ENCODE measurements around the gene FBN2.
"Not testable (repeated sequence)": the region's sequence is repeated elsewhere in the genome, so short reads cannot be mapped to it uniquely, and the experiment has no call there.

FBN2 gene

DNA sequence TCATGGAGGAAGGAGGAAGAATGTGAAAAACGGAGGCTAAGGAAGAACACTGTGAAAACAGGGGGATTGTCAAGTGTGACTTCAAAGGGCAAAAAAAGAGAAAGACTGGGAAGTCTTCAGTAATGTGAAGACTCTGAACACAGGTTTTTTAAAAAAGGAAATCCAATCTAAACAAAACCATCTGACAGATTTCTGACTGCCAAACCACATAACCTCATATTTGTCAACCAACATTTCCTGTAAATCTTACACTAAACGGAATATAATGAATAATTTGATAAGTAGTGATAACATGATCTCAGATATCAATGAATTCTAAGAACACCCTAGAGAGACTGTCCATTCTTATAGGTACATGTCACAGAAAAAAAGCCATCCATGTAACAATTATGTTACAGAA, 124.7 kb downstream of the FBN2 start:
- DNase-seq: no peak

DNA sequence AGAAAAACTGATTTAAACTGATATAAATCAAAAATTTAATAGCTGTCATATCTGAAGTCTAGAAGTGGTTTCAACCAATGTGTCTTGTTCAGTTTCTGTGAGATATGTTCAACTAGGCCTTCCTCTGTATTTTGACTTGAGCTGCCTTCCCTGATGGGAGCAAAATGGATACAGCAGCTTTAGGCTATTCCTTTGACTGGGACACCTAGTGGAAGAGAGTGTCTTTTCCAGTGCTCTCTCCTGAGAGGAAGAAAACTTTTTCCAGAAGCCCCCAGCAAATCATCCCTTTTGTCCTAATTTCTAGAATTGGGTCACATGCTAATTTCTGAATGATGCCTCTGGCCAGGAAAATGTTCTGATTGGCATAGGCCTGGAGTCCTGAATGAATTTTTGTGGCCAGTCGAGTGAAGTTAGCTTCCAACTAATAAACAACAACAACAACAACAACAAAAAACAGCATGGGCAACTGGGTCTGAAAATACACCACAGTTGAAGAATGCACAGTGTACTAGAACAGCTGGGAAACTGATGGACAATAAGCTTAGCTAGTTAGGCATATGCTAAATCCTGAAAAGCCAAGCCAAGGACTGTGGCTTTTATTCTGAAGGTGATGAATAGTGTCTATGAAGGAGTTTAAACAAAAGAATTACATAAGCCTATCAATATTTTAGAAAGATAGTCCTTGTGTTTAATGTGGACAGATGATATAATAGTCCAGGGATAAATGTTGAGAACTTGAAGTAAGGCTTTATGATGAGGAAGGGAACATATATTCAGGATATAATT, 125.7 kb downstream of the FBN2 start:
- no peak for DNase-seq

DNA sequence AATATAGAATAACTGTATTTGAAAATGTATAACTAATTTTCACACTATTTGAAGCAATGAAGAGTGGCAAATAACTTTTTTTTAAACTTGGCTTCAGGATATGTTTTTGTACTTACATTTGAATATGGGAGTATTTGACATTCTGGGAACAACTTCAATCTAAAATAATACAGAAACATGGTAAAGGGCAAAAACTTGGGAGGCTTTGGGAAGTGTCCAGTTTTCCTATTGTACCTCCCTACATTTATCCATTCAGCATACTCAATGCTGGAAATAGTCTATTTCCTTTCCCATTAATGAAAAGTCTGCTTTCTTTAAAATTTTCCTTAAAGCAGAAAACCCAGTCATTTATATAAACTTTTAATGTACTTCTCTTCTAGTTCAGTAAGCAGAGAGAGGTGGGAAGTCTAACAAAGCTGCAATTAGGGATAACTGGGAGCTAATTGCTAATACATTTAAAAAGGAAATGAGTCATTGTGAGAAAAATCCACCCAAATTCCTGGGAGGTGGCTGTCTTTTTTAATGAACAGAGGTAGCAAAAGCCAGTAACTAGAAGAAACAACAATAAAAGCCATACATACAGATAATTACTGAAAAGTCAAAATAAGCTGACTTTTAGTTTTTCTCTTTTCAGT, 128.8 kb downstream of the FBN2 start:
- DNase-seq: no peak

DNA sequence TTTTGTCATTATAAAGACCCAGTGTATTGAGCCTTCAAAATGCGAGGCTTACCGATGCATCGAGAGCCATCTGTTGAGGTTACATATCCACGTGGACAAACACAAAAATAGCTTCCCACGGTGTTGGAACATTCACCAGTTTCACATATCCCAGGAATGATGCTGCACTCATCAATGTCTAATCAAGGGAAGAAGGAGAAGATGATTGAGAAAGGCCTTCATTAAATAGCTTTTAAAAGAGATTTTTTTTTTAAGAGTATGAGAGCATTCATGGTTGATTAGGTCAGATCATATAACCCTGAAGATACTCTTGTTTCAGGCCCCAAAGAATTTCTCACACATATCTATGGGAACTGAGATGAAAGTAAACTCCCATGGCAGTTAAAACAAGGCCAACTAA, 129.4 kb downstream of the FBN2 start:
- DNase-seq: no peak

DNA sequence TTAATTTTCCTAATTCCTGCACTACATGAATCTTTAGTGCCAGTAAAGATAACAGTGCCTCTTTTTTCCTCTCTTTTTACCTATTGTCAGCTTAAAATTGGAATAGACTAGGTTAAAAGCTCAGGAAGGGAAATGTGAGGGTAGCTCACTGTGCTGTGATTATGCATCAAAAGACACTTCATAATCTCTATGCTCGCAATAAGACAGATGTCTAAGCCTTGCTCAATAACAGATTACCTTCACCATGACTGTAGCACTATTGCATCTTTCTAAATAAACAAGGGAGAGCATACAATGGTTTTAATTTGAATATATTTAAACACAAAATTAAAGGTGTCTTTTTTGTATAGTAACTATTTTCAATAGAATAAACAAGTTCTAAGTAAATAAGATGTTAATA, 130.1 kb downstream of the FBN2 start:
- DNase-seq: no peak

DNA sequence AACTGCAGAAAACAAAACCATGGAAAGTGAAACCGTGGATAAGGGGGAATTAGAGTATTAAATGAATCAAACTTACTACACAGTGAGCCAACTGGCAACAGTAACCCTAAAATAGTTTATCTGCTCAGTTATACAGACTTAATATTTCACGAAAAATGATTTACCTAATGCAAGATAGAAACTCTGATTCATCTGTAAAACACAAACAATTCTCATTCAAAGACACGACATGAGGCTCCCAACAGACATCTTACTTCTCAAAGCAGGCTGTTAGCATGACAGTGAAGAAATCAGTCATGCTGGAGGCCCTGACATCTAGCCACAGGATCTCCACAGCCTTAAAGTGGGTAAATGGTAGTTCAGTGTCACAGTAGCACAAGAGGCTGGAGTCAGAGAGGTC, 131.2 kb downstream of the FBN2 start:
- DNase-seq: no peak

DNA sequence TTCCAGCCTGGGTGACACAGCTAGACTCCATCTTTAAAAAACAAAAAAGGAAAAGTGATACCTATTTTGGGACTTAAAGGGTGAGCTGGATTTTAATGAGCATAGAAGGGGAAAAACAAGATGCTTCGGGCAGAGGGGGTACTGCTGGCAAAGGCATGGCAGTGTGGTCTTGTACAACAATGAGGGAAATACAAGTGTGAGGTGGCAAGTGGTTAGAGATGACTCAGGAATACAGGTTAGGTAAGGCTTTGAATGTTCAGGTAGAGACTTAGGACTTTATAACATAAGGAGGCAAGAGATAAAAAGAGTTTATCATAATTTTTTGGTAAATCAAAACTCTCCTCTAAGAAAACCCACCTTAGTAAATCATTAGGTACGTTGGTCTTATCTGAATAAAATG, 132.9 kb downstream of the FBN2 start:
- no peak for DNase-seq

DNA sequence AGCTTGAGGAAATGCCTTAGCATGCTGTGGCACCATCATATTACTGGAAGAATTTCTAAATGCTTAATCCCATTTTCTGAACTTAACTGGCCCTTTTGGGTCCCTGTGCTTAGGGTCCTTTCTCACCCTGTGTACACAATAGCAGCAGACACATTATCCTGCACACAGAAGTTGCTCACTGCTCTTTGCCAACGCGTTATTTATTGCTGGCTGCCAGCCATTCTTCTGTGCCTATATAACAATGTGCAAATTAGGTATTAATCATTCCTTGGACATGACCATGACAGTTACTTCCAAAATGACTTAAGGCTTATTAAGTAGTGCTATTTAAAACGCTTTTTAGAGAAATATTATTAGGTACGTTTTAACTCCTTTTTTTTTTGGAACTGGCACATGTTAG, 134.7 kb downstream of the FBN2 start:
- no peak for DNase-seq

DNA sequence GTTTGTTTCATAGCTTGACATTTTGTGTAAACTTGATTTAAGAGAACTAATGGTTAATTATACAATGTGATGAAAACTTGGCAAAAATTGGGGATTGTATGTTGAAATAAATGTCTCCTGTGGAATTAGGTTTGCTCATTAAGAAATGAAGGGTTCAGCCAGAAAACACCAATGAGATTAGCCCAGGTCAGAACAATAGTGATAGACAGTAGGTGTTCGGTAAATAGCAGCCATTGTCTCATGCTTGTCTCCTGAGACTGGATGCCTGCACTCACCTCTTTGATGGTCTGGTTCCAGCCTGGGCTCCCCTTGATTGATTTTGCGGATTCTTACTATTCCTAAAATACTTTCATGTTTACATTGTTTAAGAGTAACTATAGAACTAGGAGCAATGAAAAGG, 135.5 kb downstream of the FBN2 start:
- DNase-seq: no peak

DNA sequence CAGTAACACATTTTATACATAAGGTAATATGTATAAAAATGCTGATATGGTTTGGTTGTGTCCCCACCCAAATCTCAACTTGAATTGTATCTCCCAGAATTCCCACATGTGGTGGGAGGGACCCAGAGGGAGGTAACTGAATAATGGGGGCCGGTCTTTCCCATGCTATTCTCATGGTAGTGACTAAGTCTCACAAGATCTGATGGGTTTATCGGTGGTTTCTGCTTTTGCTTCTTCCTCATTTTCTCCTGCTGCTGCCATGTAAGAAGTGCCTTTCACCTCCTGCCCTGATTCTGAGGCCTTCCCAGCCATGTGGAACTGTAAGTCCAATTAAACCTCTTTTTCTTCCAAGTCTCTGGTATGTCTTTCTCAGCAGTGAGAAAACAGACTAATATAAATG, 137.3 kb downstream of the FBN2 start:
- DNase-seq: not testable (repeated sequence)

DNA sequence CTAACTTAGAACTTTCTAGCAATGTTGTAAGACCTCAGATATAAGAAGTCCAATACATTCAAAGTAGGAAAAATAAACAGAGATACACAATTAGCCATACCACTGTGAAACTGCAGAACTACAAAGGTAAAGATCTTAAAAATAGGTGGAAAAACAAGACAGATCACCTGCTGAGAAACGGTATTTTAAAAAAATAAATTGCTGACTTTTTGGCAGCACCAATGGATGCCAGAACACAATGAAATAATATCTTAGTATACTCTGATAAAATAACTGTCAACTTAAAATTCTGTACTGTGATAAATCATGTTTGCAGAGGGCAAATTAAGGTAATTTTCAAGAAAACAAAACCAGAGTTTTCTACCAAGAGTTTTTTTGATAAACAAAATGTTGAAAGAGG, 138.9 kb downstream of the FBN2 start:
- DNase-seq: no peak

DNA sequence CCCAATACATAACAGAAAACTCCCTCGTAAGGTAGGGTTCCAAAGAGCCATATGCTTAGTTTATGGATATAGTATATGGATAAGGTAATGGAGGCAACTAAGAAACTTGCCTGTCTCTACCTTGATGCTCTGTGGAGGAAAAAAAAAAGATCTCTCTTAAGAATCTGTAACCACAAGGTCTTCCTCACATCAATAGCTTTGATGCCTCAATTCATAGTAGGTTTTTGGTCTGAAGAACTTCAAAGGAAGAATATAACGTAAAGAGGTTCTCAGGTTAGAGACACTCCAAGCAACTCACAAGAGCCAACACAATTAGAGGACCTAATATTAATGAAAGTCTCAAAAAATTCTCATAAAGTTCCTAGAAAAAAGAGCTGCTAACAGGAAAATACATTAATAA, 140.2 kb downstream of the FBN2 start:
- DNase-seq: no peak

DNA sequence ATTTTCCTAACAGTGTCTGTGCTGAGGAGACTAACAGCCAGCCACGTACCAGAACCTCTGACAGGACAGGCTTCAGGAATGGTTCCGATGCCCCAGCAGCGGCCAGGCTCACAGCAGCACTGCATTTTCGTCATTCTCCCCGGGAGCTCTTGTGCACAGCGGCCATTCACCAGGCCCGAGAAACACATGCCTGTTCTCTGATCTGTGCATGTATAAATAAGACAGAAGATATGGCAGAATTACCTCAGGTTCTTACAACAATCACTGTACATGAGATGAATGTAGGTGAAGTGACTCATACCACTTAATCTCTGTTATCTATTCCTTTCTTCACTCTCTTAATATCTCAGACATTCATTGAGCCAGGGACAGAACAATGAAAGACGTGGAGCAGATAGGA, 143.0 kb downstream of the FBN2 start:
- DNase-seq: no peak

DNA sequence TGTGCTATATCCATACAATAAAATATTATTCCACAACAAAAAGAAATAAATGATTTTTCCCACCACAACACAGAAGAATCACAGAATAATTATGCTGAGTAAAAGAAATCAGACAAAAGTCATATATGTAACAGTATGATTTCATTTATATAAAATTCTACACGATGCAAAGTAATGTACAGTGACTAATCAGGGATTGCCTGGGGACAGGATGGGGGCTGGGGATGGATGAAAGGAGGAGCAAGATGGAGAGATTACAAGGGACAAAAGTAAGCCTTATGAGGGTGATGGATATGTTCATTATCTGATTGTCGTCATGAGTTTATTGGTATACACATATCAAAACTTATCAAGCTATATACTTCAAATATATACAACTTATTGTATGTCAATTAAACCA, 154.0 kb downstream of the FBN2 start:
- no peak for DNase-seq

DNA sequence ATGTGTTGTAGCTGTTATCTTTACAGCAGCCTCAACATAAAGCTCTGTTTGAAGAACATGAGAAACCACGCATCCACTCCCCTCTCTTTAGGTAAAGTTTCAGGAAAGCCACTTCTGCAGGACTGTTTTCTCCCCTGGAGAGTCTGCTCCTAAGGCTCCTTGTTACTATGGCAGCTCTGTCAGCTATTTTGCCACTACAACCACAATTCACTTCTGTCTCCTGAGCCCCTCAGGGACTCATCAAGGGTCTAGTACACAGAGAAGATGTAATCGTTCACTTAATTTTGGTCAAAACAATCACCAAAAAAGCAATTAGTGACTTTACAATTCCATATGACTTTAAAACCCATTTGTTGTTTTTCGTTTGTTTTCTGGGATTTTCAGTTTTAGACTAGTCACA, 157.7 kb downstream of the FBN2 start:
- no peak for DNase-seq

DNA sequence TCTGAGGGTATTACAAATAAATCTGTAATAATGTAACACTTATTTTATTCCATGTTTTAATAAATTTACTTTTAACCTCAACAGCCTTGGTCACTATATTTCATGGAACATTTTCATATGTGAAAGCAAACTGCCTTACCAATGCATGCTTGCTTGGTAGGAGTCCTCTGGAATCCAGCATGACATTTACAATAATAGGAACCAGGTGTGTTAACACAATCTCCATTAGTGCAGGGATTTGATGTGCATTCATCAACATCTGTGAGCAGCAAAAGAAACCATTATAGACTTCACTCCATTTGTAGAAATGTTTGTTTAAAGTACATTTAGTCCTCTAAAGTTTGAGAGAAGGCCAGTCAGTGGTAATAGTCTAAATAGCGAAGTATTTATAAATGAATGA, 159.4 kb downstream of the FBN2 start:
- DNase-seq: no peak

DNA sequence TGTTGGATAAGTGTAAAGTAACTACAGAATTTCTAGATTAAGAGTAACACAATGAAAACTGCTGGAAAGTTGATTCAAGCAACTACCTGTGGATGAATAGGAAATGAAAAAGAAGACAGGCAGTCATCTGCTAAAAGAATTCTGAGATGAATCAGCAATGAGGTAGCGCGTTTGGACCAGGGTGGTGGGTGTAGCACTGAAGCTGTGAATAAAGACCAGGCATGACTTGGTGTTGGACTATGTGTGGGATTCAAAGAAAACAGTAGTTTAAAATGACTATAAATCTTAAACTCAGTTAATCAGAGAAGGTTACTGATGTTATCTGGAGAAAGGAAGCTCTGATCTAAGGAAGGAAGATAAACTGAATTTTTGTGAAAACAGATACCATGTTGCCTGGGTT, 159.8 kb downstream of the FBN2 start:
- no peak for DNase-seq

DNA sequence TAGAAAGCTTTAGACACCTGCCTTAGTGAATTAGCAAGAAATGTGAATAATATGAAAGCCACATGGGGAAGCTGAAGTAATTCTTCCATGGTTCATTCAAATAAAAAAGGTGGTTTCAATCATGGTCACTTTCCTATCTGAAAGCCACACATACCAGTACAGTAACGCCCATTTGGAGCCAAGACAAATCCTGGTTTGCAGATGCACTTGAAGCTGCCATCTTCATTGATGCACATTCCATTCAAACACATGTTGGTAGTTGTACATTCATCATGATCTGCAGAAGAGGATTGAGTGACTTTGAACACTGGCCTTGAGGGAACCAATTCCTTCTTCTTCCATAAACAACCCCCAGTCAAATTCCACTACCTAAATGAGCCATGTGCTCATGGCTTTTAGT, 161.5 kb downstream of the FBN2 start:
- DNase-seq: no peak

DNA sequence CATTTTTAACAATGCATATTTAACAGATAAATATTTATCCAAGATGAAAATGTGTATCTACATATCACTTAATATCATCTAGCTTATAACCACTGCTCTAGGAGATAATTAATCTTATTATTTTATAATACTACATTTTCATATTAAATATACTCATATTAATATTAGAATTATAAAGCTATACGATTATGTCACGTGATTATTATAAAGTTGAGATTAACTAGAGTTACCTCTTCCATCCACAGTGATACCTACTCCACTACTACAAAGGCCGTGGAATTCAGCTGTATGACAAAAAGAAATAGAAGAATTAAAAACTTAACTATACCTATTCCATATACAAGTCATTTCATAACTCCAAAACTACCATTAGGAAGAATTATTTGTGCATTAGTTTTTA, 171.9 kb downstream of the FBN2 start:
- no peak for DNase-seq

DNA sequence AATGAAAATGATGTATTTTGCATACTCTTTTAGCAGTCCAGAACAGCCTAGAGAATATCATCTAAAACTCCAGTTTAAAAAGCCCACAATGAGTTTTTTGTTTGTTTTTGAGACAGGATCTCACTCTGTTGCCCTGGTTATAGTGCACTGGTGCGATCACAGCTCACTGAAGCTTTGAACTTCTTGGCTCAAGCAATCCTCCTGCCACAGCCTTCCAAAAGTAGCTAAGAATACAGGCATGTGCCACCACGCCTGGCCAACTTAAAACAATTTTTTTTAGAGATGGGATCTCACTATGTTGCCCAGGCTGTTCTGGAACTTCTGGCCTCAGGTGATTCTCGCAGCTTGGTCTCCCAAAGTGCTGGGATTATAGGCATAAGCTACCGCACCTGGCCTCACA, 175.7 kb downstream of the FBN2 start:
- DNase-seq: no peak

DNA sequence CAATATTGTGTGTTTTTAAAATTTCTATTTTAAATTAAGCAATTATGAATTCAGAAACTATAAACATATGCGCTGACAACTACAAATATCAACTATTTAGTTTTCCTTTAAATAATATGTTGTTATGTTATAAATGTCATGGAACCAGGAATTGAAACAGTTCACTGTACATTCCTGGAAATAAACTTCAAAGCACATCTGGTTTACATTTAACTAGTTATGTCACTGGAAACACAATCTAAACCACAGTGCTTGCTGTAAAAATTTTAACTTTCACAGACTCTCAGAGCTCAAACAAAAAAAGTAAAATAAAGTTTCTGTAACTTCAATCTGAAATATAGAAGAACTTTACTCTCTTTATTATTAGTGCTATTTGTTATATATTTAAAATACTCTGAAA, 179.2 kb downstream of the FBN2 start:
- no peak for DNase-seq

DNA sequence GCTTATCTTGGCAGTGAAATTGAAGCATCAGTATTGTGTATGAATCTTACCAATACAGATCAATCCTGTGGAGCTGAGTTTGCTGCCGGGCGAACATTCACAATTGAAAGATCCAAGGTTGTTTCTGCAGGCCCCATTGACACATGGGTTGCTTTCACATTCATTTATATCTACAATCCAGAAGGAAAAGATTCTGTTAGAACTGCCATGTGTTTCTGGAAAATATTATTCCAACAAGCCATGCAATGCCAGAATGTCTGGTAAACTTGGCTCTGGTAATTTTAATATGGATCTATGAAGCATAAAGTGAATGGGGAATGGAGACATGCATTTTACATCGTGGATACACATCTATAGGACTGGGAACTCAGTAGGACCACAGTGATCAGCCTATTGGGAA, 180.8 kb downstream of the FBN2 start:
- no peak for DNase-seq

DNA sequence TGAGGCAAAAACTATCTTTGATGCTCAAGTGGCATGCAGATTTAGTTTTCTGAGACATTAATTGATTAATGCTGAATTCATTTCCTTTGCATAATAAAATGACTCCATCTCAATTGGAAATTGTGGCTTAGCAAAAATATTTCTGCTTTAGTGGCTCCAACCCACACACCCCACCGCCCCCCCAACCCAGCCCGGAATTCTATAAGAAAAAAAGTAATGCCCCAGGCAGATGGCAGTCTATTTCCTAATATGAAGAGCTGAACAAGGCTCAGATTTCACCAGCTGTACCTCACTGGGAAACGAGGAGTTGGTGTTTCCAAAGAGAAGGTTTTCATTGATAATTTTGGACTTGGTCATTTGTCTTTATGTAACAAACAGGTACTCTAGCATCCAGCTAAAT, 182.1 kb downstream of the FBN2 start:
- DNase-seq: no peak

DNA sequence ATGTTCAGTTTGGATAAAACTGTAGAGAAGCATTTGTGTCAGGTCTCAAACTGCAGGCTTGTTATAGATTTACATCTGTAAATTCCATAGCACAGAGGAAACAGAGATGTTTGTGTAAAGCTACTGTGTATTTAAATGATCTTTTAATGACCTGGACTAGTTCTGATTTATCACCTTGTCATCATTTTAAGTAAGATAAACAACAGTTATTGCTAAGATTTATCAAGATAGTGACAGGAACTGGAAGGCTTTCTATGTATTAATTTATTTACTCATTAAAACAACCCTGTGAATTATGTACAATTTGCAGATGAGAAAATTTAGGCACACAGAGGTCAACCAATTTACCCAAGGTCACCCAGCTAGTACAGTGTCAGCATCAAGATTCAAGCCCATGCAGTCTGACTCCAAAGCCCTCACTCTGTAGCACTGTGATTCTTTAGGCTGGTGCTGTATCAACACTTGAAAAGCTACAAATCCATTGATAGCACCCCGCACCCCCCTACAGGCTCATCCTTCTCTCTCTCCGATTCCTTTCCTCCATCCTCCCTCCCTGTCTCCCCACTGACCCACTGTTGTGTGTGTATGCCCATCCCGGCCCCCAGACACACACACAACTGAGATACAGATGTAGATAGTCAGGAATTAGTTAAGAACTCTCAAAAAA, 184.5 kb downstream of the FBN2 start:
- DNase-seq: no peak

DNA sequence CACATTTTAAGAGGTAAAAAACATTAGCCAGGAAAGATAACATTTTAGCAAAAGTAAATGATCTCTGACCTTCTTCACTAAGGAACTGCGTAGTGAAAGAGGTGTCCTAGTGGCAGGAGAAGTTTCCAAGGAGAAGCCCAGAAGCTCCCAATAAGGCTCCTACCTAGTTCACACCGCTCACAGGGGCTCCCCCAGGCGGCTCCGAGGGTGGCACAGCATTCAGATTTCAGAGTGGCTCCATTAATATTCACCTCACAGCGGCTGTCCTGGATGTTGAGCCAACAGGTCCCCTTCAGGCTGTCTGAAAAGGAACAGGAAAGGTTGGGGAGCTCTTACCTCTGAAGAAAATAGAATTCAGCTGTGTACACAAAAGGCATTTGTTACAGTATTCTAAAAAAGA, 187.3 kb downstream of the FBN2 start:
- DNase-seq: no peak
